GM19043 (cell line): ENCODE data around the gene ALKBH6.
"Not testable (repeated sequence)": the region's sequence is repeated elsewhere in the genome, so short reads cannot be mapped to it uniquely, and the experiment has no call there.

Experiments used
- ATAC-seq: cut with Tn5 transposase; IDR thresholded peaks from one replicate; pipeline ENCODE4 v1.9.1; 2021; ENCODE audit warnings: low read depth; ENCODE audit not compliant: unreplicated experiment

Gene ALKBH6

GRCh38 chr19:36014012-36014924 is at the start of gene ALKBH6:
Gene ALKBH6, minus strand, starts transcription at chr19:36014213. Its CDS starts 816 bp downstream, at chr19:36013397.
- peak; percentile 93 for ATAC-seq

GRCh38 chr19:36061367-36061766 is 47.4 kb upstream of the ALKBH6 start:
- ATAC-seq, result no peak

GRCh38 chr19:36060430-36060829 is 46.4 kb upstream of the ALKBH6 start:
- no peak for ATAC-seq

DNA sequence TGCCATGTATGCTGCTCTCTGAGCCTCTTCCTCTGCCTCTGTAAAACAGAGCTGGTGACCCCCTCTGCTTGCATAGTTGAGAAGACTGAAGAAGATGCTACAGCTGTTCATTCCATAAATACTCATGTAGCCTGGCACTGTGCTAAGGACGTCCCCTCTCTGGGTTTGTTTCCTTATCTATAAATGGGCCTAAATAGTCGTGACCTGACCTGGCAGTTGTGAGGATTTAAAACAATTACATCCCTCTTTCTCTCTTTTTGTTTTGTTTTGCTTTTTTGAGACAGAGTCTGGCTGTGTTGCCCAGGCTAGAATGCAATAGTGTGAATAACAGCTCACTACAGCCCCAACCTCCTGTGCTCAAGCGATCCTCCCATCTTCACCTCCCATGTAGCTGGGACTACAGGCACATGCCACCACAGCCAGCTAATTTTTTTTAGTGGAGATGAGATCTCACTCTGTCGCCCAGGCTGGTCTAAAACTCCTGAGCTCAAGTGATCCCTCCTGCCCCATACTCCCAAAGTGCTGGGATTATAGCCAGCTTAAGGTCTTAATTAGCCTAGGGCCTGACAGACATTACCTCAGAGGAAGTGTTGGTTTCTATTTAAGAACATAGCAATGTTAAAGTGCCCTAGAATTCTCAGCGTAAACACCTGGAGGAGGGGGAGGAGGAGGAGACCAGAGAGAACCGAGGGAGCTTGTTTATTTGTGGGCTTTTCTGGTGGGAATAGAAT is 45.3 kb upstream of the ALKBH6 start:
- no peak for ATAC-seq

DNA sequence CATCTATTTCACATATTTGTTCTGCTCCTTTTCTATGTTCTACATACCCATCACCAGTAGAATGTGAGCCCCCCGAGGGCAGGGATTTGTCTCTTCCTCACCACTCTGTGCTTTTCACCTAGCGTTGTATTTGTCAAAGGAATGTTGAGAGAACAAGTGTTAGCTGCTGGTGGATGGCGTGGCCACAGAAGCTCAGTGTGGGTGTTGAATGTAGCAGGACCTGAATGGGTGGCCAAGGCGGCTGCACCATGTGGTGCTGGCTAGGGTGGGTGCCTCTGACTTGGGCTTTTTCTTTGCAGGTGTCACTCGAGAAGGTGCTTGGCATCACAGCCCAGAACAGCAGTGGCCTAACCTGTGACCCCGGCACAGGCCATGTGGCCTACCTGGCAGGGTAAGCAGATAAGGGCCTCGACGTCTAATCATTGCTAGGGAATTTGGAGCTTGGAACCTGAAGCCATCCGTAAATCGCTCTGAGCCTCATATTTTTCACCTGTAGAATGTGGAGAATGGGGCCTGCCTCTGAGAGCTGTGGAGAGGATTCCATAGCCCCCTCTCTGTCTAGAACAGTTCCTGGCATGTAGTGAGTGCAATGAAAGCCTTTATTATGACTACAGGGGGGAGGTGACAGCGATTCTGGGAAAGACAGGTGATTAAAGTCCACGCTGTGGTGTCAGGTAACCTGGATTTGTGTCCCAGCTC is 44.6 kb upstream of the ALKBH6 start:
- no peak for ATAC-seq

- peak; percentile 53 for ATAC-seq
Observed at GRCh38 chr19:36054733-36055686, 41.0 kb upstream of the ALKBH6 start, which contains the start of gene WDR62. Gene WDR62, plus strand, starts transcription at chr19:36054897. Its CDS starts 75 bp downstream, at chr19:36054972.

- peak; percentile 75 for ATAC-seq
Observed at GRCh38 chr19:36054119-36054732, 40.2 kb upstream of the ALKBH6 start, which contains the start of gene THAP8. Gene THAP8, minus strand, starts transcription at chr19:36054285. Its CDS starts 68 bp downstream, at chr19:36054217.

DNA sequence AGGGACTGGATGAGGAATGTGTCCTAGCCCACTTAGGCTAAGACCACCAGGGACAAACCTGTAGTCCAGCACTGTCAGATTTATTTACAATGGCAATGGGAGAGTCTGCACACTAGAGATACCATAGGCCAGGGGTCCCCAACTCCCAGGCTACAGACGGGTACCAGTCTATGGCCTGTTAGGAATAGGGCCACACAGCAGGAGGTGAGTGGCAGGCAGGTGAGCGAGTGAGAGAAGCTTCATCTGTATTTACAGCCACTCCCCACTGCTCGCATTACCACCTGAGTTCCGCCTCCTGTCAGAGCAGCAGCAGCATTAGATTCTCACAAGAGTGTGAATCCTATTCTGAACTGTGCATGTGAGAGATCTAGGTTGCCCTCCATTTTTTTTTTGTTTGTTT is 37.6 kb upstream of the ALKBH6 start:
- no peak for ATAC-seq

- no peak for ATAC-seq
Observed at GRCh38 chr19:36051236-36051635, 37.2 kb upstream of the ALKBH6 start.

DNA sequence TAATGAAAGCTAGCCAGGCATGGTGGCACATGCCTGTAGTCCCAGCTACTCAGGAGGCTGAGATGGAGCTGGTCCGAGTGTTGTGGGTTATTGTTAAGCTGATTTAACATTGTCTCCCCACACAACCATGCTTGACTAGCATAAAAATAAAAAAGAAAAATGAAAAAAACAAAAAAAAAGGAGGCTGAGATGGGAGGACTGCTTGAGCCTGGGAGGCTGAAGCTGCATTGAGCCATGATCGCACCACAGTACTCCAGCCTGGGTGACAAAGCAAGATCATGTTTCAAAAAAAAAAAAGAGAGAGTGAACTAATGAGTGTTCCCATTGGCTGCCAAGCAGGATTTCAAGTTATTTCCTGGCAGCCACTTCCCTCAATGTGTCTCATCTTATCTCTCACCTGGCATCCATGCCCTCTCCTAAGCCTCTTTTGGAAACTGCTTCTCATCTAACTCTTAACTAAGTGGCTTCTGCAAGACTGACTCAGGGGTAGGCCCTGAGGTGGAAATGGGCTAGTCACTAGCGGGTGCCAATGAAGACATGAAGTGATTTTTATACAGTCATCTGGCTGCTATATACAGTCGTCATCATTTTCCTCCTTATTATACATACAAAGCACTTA is 35.2 kb upstream of the ALKBH6 start:
- ATAC-seq, result no peak

GRCh38 chr19:36047835-36048234 is 33.8 kb upstream of the ALKBH6 start:
- no peak for ATAC-seq

- no peak for ATAC-seq
Observed at GRCh38 chr19:36046443-36047050, 32.5 kb upstream of the ALKBH6 start.

GRCh38 chr19:36043952-36044351 is 29.9 kb upstream of the ALKBH6 start:
- ATAC-seq, result no peak

- no peak for ATAC-seq
Observed at GRCh38 chr19:36041831-36042230, 27.8 kb upstream of the ALKBH6 start.

DNA sequence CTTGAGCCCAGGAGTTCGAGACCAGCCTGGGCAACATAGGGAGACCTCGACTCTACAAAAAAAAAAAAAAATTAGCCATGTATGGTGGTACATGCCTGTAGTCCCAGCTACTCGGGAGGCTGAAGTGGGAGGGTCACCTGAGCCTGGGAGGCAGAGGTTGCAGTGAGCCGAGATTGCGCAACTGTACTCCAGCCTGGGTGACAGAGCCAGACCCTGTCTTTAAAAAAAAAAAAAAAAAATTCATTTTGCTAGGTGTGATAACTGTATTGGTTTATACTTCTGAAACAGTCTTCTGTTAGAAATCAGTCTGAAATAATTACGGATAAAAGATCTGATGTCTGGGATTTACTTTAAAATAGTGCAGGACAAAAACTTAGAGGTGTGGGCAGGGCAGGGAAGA is 27.1 kb upstream of the ALKBH6 start:
- not testable (repeated sequence) for ATAC-seq

DNA sequence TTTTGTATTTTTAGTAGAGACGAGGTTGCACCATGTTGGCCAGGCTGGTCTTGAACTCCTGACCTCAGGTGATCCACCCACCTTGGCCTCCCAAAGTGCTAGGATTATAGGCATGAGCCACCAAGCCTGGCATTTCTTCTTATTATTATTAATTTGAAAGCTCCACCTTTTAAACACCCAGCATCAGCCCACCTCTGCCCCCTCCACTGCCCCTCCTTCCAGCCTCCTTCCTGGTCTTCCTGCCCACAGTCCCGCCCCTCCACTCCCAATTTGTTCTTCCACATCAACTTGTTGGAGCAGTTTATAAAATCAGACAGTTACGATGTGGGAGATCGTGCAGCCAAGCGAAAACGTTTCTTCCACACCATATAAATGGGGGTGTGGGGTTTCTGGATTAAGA is 26.5 kb upstream of the ALKBH6 start:
- ATAC-seq, result no peak

- ATAC-seq, result no peak
Observed at GRCh38 chr19:36032251-36033104, 18.5 kb upstream of the ALKBH6 start, which contains the start of gene CLIP3. Gene CLIP3, minus strand, starts transcription at chr19:36032873. Its CDS starts 516 bp downstream, at chr19:36032357.
